Endothelial cell of coronary artery (primary cell): ENCODE results near the gene SMNDC1. TPM values are rescaled to one million over a fixed set of nuclear protein-coding genes. Genes with fewer than 3 reads are reported as not detected.

ENCODE experiments used
- total RNA-seq: library from RNA; depleted of rRNA; stranded (reverse); fragments of >200 nt; gene quantifications from 2 replicates; pipeline ENCODE4 v1.2.3, GENCODE V29; 2014

The SMNDC1 gene
- 7.0 and 8.0 TPM in 2 replicates for total RNA-seq

GRCh38 chr10:110304780-110305421 lies at the start of gene SMNDC1:
Gene SMNDC1 (minus strand): TSS chr10:110304920. CDS start chr10:110303587, 1,333 bp downstream.

Other genes starting within 250 kb of the SMNDC1 start
- gene MXI1, start 97.3 kb downstream of the SMNDC1 start, total RNA-seq, result 7.1 and 12.5 TPM in 2 replicates
- 19.5 and 21.7 TPM in 2 replicates for gene DUSP5, start 193.0 kb upstream of the SMNDC1 start, total RNA-seq